Smooth muscle cell (in vitro differentiated cells): ENCODE data around the gene TFPT. TPM values are rescaled to one million over a fixed set of nuclear protein-coding genes. Genes with fewer than 3 reads are reported as not detected.

Experiments used
- DNase-seq: peaks from one replicate; lab custom pipeline; 2025; ENCODE audit not compliant: unreplicated experiment; lab: John Stamatoyannopoulos, UW
- H2AFZ ChIP-seq: fragments of 200-600 bp; sonication (generic); 2 replicates; pipeline ENCODE4 v1.6.0; 2016; ENCODE audit warnings: antibody characterized with exemption, low read depth, mild to moderate bottlenecking
- H3F3A ChIP-seq: fragments of 200-600 bp; sonication (generic); 2 replicates; pipeline ENCODE4 v1.6.0; 2017; ENCODE audit warnings: antibody characterized with exemption, low read depth
- H3K27ac ChIP-seq: fragments of 200-600 bp; sonication (generic); 2 replicates; pipeline ENCODE4 v1.5.1; 2016; ENCODE audit warnings: low read depth, mild to moderate bottlenecking
- H3K27me3 ChIP-seq: fragments of 200-600 bp; sonication (generic); 2 replicates; pipeline ENCODE4 v1.6.1; 2016; ENCODE audit warnings: low read depth, mild to moderate bottlenecking
- H3K36me3 ChIP-seq: fragments of 200-600 bp; sonication (generic); 2 replicates; pipeline ENCODE4 v1.5.1; 2016; ENCODE audit warnings: low read depth
- H3K4me1 ChIP-seq: fragments of 200-600 bp; sonication (generic); 2 replicates; pipeline ENCODE4 v1.5.1; 2016; ENCODE audit warnings: low read depth
- H3K4me2 ChIP-seq: fragments of 200-600 bp; sonication (generic); 2 replicates; pipeline ENCODE4 v1.6.0; 2016; ENCODE audit warnings: mild to moderate bottlenecking
- H3K4me3 ChIP-seq: fragments of 200-600 bp; sonication (generic); 2 replicates; pipeline ENCODE4 v1.5.1; 2016; ENCODE audit warnings: mild to moderate bottlenecking
- H3K79me2 ChIP-seq: fragments of 200-600 bp; sonication (generic); 2 replicates; pipeline ENCODE4 v1.6.0; 2016; ENCODE audit warnings: low read depth, mild to moderate bottlenecking
- H3K9ac ChIP-seq: fragments of 200-600 bp; sonication (generic); 2 replicates; pipeline ENCODE4 v1.6.0; 2016; ENCODE audit warnings: low read depth
- H3K9me3 ChIP-seq: fragments of 200-600 bp; sonication (generic); replicated peaks from 2 replicates; pipeline ENCODE4 v1.5.1; 2016; ENCODE audit warnings: low read depth
- H4K20me1 ChIP-seq: fragments of 200-600 bp; sonication (generic); 2 replicates; pipeline ENCODE4 v1.6.0; 2016; ENCODE audit warnings: low read depth
- CTCF ChIP-seq: fragments of 200-600 bp; sonication (generic); IDR thresholded peaks from 2 replicates; pipeline ENCODE4 v1.5.1; 2017; ENCODE audit warnings: borderline replicate concordance, mild to moderate bottlenecking, antibody characterized with exemption; ENCODE audit not compliant: insufficient read depth, poor library complexity, severe bottlenecking
- WGBS: methylation state at CpG from one replicate; pipeline ENCODE4 v1.1.7; 2016; ENCODE audit warnings: low lambda C conversion rate; 5-methylcytosine and 5-hydroxymethylcytosine counted together
- polyA plus RNA-seq: library from polyadenylated mRNA; unstranded; fragments of >200 nt; fragmentation: Nextera tagmentation; extraction: Ambion mirVana; gene quantifications from 2 replicates; pipeline ENCODE4 v1.2.1, GENCODE V29; 2016
- total RNA-seq: library from RNA; depleted of rRNA; stranded (reverse); fragments of >200 nt; gene quantifications from 2 replicates; pipeline ENCODE4 v1.2.3, GENCODE V29; 2014

The TFPT gene
- total and polyA plus RNA-seq, 2 experiments from 2014 or later: 17.1 to 56.0 TPM

- no peak for DNase-seq
- Histone ChIP-seq H3K4me3 (no peak overlapping the region), H2AFZ (no peak overlapping the region), H3F3A (no peaks in the 10 kb centered on the region), H3K79me2 (no peaks in the 10 kb centered on the region), H3K9me3 (no peaks in the 10 kb centered on the region), H3K9ac (no peak overlapping the region), H3K4me1 (no peaks in the 10 kb centered on the region), H3K27me3 (no peaks in the 10 kb centered on the region), H3K36me3 (no peaks in the 10 kb centered on the region), H3K4me2 (no peak overlapping the region), H4K20me1 (no peaks in the 10 kb centered on the region), H3K27ac (no peak overlapping the region)
- WGBS: 96% methylated on average over 17 of the region's 17 CpGs
- no peak for TF ChIP-seq CTCF
Observed at GRCh38 chr19:54123682-54124081, 8.2 kb upstream of the TFPT start.

GRCh38 chr19:54121259-54121658 lies 5.8 kb upstream of the TFPT start:
- 97% methylated on average over 10 of the region's 10 CpGs for WGBS
- DNase-seq: no peak
- no peaks in the 10 kb centered on the region for H3K36me3 ChIP-seq
- no peaks in the 10 kb centered on the region for H3F3A ChIP-seq
- H3K9me3 ChIP-seq: no peaks in the 10 kb centered on the region
- no peaks in the 10 kb centered on the region for H3K27me3 ChIP-seq
- TF ChIP-seq CTCF: no peak
- no peak overlapping the region for H2AFZ ChIP-seq
- H3K9ac ChIP-seq: no peak overlapping the region
- H3K79me2 ChIP-seq: peaks cover 11% of the 10 kb centered on the region
- no peak overlapping the region for H3K4me3 ChIP-seq
- H4K20me1 ChIP-seq: no peaks in the 10 kb centered on the region
- no peak overlapping the region for H3K27ac ChIP-seq
- no peak overlapping the region for H3K4me2 ChIP-seq
- H3K4me1 ChIP-seq: peaks cover 4% of the 10 kb centered on the region

- peaks cover 10% of the 10 kb centered on the region for H3K4me1 ChIP-seq
- no peaks in the 10 kb centered on the region for H3F3A ChIP-seq
- H3K27me3 ChIP-seq: no peaks in the 10 kb centered on the region
- H4K20me1 ChIP-seq: no peaks in the 10 kb centered on the region
- peak overlapping the region; percentile 66 for H3K4me3 ChIP-seq
- H3K9me3 ChIP-seq: no peaks in the 10 kb centered on the region
- peak overlapping the region; percentile 70 for H2AFZ ChIP-seq
- no peak for DNase-seq
- no peaks in the 10 kb centered on the region for H3K36me3 ChIP-seq
- no peak for TF ChIP-seq CTCF
- H3K79me2 ChIP-seq: peaks cover 32% of the 10 kb centered on the region
- 42% methylated on average over 25 of the region's 28 CpGs for WGBS
- H3K4me2 ChIP-seq: peak overlapping the region; percentile 91
- H3K27ac ChIP-seq: no peak overlapping the region
- peak overlapping the region; percentile 79 for H3K9ac ChIP-seq
Observed at GRCh38 chr19:54114340-54115108, 933 bp downstream of the TFPT start.

DNA sequence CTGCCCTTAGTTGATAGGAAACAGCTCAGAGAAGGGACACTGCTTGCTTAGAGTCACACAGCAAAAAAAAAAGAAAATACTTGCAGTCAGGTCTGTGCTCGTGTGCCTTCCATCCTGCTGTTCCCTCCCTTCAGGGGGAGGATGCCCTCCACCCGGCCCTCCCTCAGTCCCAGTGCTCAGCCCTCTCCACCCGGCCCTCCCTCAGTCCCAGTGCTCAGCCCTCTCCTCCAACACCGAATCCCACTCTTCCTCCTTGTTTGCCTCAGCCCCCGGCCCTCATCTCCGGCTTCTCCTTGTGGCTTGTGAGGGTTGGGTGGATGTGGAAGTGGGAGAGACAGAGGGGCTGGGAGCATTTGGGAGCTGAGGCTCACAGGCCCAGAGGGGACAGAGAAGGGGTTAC lies 5.8 kb downstream of the TFPT start:
- H3K36me3 ChIP-seq: no peaks in the 10 kb centered on the region
- no peak overlapping the region for H3K27ac ChIP-seq
- 94% methylated on average over 4 of the region's 6 CpGs for WGBS
- H4K20me1 ChIP-seq: no peaks in the 10 kb centered on the region
- no peak overlapping the region for H2AFZ ChIP-seq
- no peak for DNase-seq
- no peaks in the 10 kb centered on the region for H3F3A ChIP-seq
- no peak overlapping the region for H3K4me2 ChIP-seq
- H3K27me3 ChIP-seq: no peaks in the 10 kb centered on the region
- H3K9me3 ChIP-seq: no peaks in the 10 kb centered on the region
- TF ChIP-seq CTCF: no peak
- H3K4me1 ChIP-seq: peaks cover 5% of the 10 kb centered on the region
- no peak overlapping the region for H3K4me3 ChIP-seq
- peaks cover 12% of the 10 kb centered on the region for H3K79me2 ChIP-seq
- H3K9ac ChIP-seq: no peak overlapping the region
